Measurements from ENCODE around the gene ENTPD1. TPM values are rescaled to one million over a fixed set of nuclear protein-coding genes. Genes with fewer than 3 reads are reported as not detected.
"Not testable (repeated sequence)": the region's sequence is repeated elsewhere in the genome, so short reads cannot be mapped to it uniquely, and the experiment has no call there.

ENTPD1 gene
- total RNA-seq, 1 donor from 2014 or later, result 102 TPM

- TF ChIP-seq CTCF (IDR thresholded peaks at IDR 0.05; ENCODE audit: unreplicated experiment), result no peak
- Mint-ChIP-seq H3K4me1 (ENCODE audit: unreplicated experiment) (no peaks in the 10 kb centered on the region), H3K9me3 (ENCODE audit: unreplicated experiment) (peaks cover 5% of the 10 kb centered on the region), H3K27ac (ENCODE audit: unreplicated experiment) (no peak overlapping the region), H3K36me3 (ENCODE audit: low read depth, unreplicated experiment) (peaks cover 45% of the 10 kb centered on the region), H3K27me3 (ENCODE audit: unreplicated experiment) (peaks cover 2% of the 10 kb centered on the region), H3K4me3 (ENCODE audit: unreplicated experiment) (peak overlapping the region; percentile 77)
- no peak for DNase-seq (ENCODE audit: low spot score)
Measured at GRCh38 chr10:95873651-95874050, 117.7 kb downstream of the ENTPD1 start.

GRCh38 chr10:95874783-95875182 is 118.8 kb downstream of the ENTPD1 start:
- not testable (repeated sequence) for DNase-seq (ENCODE audit: low spot score); H3K4me1 Mint-ChIP-seq (ENCODE audit: unreplicated experiment); H3K9me3 Mint-ChIP-seq (ENCODE audit: unreplicated experiment); H3K27ac Mint-ChIP-seq (ENCODE audit: unreplicated experiment); H3K27me3 Mint-ChIP-seq (ENCODE audit: unreplicated experiment)
- Mint-ChIP-seq H3K4me3 (ENCODE audit: unreplicated experiment) (peak overlapping the region; percentile 68), H3K36me3 (ENCODE audit: low read depth, unreplicated experiment) (peaks cover 45% of the 10 kb centered on the region)

GRCh38 chr10:95876756-95877155 is 120.8 kb downstream of the ENTPD1 start:
- no peak for DNase-seq (ENCODE audit: low spot score)
- peaks cover 2% of the 10 kb centered on the region for H3K27me3 Mint-ChIP-seq (ENCODE audit: unreplicated experiment)
- no peak overlapping the region for H3K4me3 Mint-ChIP-seq (ENCODE audit: unreplicated experiment)
- TF ChIP-seq CTCF (IDR thresholded peaks at IDR 0.05; ENCODE audit: unreplicated experiment), result no peak
- H3K9me3 Mint-ChIP-seq (ENCODE audit: unreplicated experiment), result peaks cover 5% of the 10 kb centered on the region
- peaks cover 43% of the 10 kb centered on the region for H3K36me3 Mint-ChIP-seq (ENCODE audit: low read depth, unreplicated experiment)
- no peaks in the 10 kb centered on the region for H3K4me1 Mint-ChIP-seq (ENCODE audit: unreplicated experiment)
- no peak overlapping the region for H3K27ac Mint-ChIP-seq (ENCODE audit: unreplicated experiment)

GRCh38 chr10:95877881-95878280 is 121.9 kb downstream of the ENTPD1 start:
- Mint-ChIP-seq H3K36me3 (ENCODE audit: low read depth, unreplicated experiment) (peaks cover 32% of the 10 kb centered on the region), H3K9me3 (ENCODE audit: unreplicated experiment) (peaks cover 5% of the 10 kb centered on the region)

GRCh38 chr10:95880704-95881103 is 124.7 kb downstream of the ENTPD1 start:
- Mint-ChIP-seq H3K27ac (ENCODE audit: unreplicated experiment) (no peak overlapping the region), H3K27me3 (ENCODE audit: unreplicated experiment) (no peaks in the 10 kb centered on the region), H3K4me1 (ENCODE audit: unreplicated experiment) (no peaks in the 10 kb centered on the region), H3K36me3 (ENCODE audit: low read depth, unreplicated experiment) (peaks cover 4% of the 10 kb centered on the region), H3K9me3 (ENCODE audit: unreplicated experiment) (no peaks in the 10 kb centered on the region), H3K4me3 (ENCODE audit: unreplicated experiment) (no peak overlapping the region)
- no peak for DNase-seq (ENCODE audit: low spot score)
- no peak for TF ChIP-seq CTCF (IDR thresholded peaks at IDR 0.05; ENCODE audit: unreplicated experiment)

More at GRCh38 chr10:95877881-95878280, 121.9 kb downstream of the ENTPD1 start:
- Mint-ChIP-seq H3K27me3 (ENCODE audit: unreplicated experiment) (peaks cover 2% of the 10 kb centered on the region), H3K27ac (ENCODE audit: unreplicated experiment) (no peak overlapping the region), H3K4me1 (ENCODE audit: unreplicated experiment) (no peaks in the 10 kb centered on the region), H3K4me3 (ENCODE audit: unreplicated experiment) (no peak overlapping the region)
- TF ChIP-seq CTCF (IDR thresholded peaks at IDR 0.05; ENCODE audit: unreplicated experiment), result no peak
- DNase-seq (ENCODE audit: low spot score), result no peak

All from endothelial cell (in vitro differentiated cells).